HG03135 (cell line): Measurements from ENCODE around the gene STIM1.
"Not testable (repeated sequence)": the region's sequence is repeated elsewhere in the genome, so short reads cannot be mapped to it uniquely, and the experiment has no call there.

Source experiments
- ATAC-seq: cut with Tn5 transposase; IDR thresholded peaks from one replicate; pipeline ENCODE4 v1.9.1; 2021; ENCODE audit warnings: mild to moderate bottlenecking, moderate library complexity; ENCODE audit not compliant: unreplicated experiment

The STIM1 gene

DNA sequence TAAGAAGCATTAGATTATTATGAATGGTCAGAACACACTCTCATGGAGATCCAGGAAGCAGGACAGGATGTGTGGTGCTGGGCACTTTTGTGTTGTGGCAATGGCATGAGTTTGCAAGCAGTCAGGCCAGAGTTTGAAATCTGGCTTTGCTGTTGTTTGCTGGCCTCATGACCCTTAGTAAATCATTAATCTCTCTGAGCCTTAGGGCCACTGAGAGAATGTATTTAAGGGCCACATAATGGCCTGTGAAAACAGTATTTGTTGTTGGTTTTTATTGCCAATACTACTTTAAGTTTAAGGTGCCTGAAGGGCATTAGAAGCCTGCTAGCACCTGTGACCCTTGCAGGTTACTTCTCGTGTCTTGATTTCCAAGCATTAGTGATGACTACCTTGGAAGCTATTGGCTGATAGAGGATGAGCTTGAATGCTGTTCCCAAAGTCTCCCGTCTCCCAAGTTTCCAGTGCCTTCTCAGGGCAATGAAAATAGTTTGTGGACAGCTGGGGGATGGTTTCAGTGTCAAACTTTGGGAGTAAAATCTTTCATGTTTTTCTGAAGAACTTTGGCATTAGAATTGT, 24.6 kb downstream of the STIM1 start:
- peak; percentile 43 for ATAC-seq

GRCh38 chr11:3880724-3881123, 25.3 kb downstream of the STIM1 start:
- ATAC-seq, result peak; percentile 38

DNA sequence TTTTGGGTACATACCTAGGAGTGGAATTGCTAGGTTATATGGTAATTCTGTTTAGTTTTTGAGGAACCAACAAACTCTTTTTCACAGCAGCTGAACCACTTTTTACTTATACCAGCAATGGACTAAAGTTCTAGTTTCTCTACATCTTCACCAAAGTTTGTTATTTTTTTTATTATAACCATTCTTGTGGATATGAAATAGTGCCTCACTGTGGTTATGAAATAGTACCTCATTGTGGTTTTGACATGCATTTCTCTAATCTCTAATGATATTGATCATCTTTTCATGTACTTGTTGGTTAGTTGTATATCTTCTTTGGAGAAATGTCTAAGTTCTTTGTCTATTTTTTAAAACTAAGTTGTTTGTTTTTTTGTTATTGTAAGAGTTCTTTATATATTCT, 27.2 kb downstream of the STIM1 start:
- ATAC-seq, result no peak

DNA sequence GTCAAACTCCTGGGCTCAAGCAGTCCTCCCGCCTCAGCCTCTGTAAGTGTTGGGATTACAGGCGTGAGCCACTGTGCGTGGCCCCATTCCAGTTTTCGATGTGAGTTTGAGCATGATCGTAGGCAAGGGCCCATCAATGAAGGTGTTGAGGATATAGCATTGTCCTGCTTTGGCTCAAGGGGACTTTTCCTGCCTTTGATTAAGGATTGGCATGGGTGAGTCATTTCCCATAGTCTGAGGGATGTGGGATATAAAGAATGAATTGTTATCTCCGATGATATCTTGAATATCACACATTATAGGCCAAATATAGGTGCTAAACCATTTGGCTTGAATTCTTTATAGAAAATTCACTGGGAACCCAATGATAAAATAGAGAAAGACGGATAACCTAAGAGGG, 30.4 kb downstream of the STIM1 start:
- ATAC-seq, result no peak

DNA sequence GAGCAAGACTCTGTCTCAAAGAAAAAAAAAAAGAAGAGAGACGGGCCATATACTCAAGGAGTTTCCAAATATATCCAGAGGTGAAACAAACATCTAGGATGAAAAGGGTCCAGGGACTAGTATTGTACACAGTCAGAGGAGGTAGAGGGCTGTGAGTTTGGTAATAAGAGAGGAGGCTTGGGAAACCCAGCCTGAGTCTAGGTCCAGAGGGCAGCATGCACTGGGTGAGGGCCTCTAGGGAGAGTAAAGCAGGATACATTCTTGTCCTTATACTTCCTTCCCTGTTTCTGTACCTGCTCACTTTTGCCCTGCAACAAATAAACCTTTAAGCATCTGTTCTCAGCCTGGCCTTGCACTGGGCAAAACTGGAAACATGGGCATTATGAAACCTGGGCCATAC, 31.5 kb downstream of the STIM1 start:
- no peak for ATAC-seq

DNA sequence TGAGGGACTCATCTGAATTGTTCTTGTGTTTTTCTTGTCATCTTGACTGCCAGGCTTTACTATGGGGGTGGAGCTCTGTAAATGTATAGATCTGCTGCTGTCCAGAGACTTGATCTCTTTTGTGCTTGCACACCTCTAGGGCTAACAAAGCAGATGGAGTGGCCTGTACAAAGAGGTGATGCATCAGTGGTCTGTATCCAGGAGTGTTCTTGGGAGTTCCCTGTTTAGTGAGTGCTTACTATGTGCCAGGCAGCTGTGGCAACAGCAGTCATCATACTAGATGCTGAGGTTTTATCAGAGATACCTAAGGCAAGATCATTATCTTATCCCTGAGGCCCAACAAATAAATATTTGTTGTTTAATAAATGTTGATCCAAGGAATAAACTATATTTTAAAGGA, 33.4 kb downstream of the STIM1 start:
- ATAC-seq, result no peak

- no peak for ATAC-seq
Measured at GRCh38 chr11:3890014-3890413, 34.5 kb downstream of the STIM1 start.

DNA sequence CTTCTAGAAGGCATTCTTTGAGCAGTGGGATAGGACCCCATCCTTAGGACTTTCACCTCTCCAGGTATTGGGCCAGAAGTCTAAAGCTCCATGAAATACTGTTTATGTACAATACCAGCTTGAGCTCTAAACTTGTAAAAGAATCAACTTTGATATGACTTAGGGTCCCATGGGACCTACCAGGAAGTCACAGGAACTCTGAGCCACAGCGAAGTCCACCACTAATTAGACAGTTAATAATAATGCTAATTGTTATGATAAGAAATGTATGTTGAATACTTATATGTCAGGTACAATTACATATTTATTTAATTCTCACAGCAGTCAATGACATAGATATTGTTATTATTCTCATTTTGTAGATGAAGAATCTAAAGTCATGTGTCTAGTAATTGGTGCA, 35.3 kb downstream of the STIM1 start:
- ATAC-seq, result no peak

DNA sequence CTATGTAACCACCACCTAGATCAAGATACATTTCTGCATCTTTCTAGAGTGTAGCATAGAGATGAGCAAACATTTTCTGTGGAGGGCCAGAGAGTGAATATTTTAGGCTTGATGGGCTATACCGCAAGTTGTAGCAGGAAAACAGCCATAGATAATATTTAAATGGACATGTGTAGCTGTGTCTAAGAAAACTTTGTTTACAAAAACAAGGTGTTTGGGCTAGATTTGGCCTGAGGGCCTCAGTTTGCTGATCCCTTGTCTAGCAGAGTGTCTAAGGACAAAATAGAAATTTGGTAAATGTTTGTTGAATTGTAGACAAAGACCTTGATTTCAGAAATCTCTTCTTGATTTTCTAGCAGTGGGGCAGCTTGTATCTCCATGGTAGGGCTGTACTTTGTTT, 36.3 kb downstream of the STIM1 start:
- no peak for ATAC-seq

GRCh38 chr11:3892156-3892555, 36.7 kb downstream of the STIM1 start:
- ATAC-seq, result no peak

- ATAC-seq, result no peak
Measured at GRCh38 chr11:3893311-3893710, 37.8 kb downstream of the STIM1 start.

DNA sequence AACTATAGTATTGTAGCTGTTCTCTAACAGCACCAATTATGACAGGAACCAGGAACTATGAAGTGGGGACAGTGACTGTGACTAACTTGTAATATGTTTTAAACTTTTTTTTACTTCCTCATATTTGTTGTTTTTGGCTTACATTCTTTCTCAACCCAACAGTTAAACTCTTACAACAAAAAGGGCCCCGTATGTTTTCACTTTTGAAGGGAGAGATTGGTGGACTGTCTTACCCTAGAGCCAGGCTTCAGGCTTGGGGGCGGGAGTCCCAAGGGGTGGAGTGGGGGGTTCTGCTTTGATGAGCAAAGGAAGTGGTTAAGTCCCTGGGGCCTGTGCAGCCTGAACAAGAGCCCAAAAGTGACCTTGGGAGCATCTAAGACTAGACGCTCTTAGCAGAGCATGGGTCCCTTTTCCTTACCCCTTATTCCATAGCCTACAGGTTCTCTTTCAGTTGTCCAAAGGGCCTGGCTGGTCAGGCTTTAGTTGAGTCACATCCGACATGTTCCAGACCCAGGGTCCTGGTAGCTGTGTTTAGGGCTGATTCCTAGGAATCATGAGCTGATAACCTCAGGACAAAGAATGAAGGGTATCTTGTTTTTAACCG, 38.8 kb downstream of the STIM1 start:
- ATAC-seq, result peak; percentile 98

GRCh38 chr11:3896644-3897043, 41.2 kb downstream of the STIM1 start:
- no peak for ATAC-seq

GRCh38 chr11:3900230-3900629, 44.8 kb downstream of the STIM1 start:
- not testable (repeated sequence) for ATAC-seq

- ATAC-seq, result no peak
Measured at GRCh38 chr11:3901249-3902025, 46.0 kb downstream of the STIM1 start.

DNA sequence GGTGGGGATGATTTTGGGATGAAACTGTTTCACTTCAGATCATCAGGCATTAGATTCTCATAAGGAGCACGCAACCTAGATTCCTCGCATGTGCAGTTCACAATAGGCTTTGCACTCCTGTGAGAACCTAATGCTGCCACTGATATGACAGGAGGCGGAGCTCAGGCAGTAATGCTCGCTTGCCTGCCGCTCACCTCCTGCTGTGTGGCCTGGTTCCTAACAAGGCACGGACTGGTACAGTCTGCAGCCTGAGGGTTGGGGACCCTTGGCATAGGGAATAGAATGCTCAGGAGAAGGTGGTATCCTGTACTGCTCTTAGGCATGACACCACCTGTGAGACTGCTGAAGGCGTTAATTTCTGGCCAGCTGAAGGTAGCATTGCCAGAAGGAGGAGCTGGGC, 47.0 kb downstream of the STIM1 start:
- no peak for ATAC-seq

- ATAC-seq, result no peak
Measured at GRCh38 chr11:3903207-3903896, 47.9 kb downstream of the STIM1 start.

DNA sequence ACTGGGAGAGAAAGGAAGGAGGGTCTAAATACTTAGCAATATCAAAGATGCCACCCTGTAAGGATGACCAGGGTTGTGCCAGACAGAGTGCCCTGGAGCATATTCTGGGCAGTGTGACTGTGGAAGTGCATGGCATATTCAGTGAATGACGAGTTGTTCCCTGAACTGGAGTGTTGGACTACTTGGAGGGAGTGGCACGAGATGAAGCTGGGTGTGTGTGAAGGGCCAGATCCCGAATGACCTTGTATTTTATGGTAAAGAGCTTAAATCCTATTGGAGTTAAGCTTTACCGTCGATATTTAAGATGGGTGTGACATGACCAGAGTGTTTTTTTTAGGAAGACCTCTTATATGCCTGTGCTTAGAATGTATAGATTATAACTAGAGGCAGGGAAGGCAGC, 48.8 kb downstream of the STIM1 start:
- no peak for ATAC-seq

DNA sequence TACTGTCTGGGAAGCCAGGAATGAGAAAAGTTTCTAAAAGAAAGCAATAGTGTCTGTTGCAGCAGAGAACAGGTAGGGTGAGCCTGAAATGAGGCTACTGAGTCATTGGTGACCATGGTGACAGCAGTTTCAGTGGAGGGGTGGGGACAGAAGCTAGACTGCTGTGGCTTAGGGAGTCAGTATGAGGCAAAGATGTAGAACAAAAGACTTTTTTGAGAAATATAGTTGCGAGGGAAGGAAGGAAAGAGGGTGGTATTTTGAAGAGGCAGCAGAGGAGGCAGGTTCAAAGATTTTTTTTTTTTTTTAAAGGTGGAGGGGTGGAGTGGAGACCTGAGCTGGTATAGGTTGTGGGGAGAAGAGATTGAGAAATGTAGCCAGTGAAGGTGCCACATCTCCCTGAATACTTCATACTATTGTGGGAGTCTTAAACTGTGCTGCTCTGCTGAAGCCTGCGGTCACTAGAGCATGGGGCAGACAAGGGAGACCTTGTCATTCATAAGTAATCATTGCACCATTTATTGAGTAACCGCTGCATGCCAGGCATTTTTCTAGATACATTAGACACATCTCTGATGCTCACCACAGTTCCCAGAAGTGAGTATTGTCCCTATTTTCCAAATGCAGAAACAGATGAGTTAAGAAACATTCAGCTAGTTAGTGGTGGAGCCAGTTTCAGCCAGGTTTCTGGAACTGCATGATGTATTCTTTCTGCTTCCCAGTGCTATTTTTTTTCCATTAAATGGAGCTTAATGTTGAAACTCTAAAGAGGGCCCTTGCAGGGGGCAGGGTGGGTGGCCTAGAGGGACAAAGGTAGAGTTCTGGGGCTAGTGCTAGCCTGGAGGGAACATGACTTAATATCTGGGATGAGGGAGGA, 49.9 kb downstream of the STIM1 start:
- peak; percentile 80 for ATAC-seq

DNA sequence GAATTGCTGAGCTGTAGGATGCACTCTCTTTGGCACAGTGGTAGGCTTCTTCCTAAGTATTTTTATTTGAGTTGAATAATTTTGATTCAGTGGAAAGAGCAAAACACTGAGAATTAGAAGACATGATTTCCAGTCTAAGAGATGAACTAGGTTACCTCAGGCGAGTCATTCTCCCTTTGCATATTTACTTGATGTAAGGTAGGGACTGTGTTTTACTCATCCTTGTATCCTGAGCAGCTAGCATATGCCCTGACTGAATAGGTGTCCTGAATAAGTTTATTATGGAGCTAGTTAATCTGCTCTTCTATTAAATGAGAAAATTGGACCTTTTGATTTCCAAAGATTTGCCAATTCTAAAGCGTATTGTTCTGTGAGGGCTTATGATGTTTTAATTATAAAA, 50.7 kb downstream of the STIM1 start:
- no peak for ATAC-seq

DNA sequence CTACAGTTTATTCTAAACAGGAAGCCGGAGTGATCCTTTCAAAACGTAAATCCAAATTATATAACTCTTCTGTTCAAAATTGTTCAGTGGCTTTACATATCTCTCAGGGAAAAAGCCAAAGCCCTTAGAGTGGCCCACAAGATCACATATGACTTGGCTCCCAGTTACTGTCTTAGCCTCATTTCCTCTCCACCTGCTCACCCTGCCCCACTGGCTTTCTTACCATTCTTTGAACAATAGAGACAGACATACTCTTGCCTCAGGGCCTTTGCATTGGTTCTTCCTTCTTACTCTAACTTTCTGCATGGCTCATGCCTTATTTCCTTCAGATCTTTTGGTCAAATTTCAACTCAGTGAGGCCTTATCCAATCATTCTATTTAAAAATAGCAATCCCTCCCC, 52.1 kb downstream of the STIM1 start:
- ATAC-seq, result no peak
